ENCODE measurements around the gene NXT1. TPM values are rescaled to one million over a fixed set of nuclear protein-coding genes. Genes with fewer than 3 reads are reported as not detected.

Gene NXT1
- total and polyA plus RNA-seq, 2 experiments from 2014 or later = 30.2 to 34.4 TPM

- Histone ChIP-seq H3K27me3 (ENCODE audit: insufficient read depth) (no peaks in the 10 kb centered on the region), H2AFZ (no peak overlapping the region), H3F3A (replicated peaks; ENCODE audit: low read depth) (no peaks in the 10 kb centered on the region), H3K79me2 (replicated peaks; ENCODE audit: insufficient read depth) (no peaks in the 10 kb centered on the region), H4K20me1 (replicated peaks; ENCODE audit: insufficient read depth) (no peaks in the 10 kb centered on the region), H3K4me3 (no peak overlapping the region), H3K36me3 (ENCODE audit: insufficient read depth) (no peaks in the 10 kb centered on the region), H3K4me1 (ENCODE audit: insufficient read depth) (no peaks in the 10 kb centered on the region), H3K9me2 (ENCODE audit: insufficient read depth) (no peaks in the 10 kb centered on the region), H3K27ac (ENCODE audit: low read depth) (no peak overlapping the region), H3K4me2 (no peak overlapping the region)
- H3K27me3 Mint-ChIP-seq (ENCODE audit: insufficient read depth, low read depth, poor library complexity) = no peaks in the 10 kb centered on the region
- H3K27ac Mint-ChIP-seq = no peak overlapping the region
- H3K9me3 Mint-ChIP-seq = no peaks in the 10 kb centered on the region
- no peak for DNase-seq (ENCODE audit: low spot score)
- no peaks in the 10 kb centered on the region for H3K36me3 Mint-ChIP-seq (ENCODE audit: low read depth)
- no peak for TF ChIP-seq STAT1 (IDR thresholded peaks at IDR 0.05; ENCODE audit: unreplicated experiment)
- TF ChIP-seq ZNF331 (CRISPR knock-in tag; IDR thresholded peaks at IDR 0.05; ENCODE audit: low read depth) = no peak
- TF ChIP-seq NANOG (IDR thresholded peaks at IDR 0.05; ENCODE audit: borderline replicate concordance) = no peak
- H3K4me1 Mint-ChIP-seq = peaks cover 9% of the 10 kb centered on the region
- no peak for ATAC-seq
- H3K4me3 Mint-ChIP-seq = no peak overlapping the region
Observed at GRCh38 chr20:23337312-23337711, 13.3 kb upstream of the NXT1 start.

DNA sequence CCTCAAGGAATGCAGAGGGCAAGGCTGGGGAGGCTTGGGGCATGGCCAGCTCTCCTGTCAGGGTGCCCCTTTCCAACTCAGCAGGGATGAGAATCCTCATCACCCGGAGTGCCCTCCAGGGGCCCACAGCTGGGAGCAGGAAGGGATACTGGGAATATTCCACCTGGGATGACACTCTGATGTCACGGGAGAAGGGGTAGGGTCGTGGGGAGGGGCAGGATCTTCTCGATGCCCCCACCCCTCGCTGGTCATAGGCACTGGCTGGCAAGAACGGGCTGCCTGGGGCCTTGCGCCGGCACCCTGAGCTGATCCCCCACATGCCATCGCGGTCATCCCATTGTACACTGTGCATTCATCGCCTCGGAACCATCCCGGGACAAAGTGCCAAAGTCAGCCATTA, 10.6 kb upstream of the NXT1 start:
- H3K27me3 ChIP-seq (ENCODE audit: insufficient read depth) = no peaks in the 10 kb centered on the region
- DNase-seq (ENCODE audit: low spot score) (no peak), ATAC-seq (no peak)
- no peak overlapping the region for H3K27ac ChIP-seq (ENCODE audit: low read depth)
- no peaks in the 10 kb centered on the region for H3K36me3 ChIP-seq (ENCODE audit: insufficient read depth)
- H3K4me1 ChIP-seq (ENCODE audit: insufficient read depth) = no peaks in the 10 kb centered on the region
- H3K36me3 Mint-ChIP-seq (ENCODE audit: low read depth) = no peaks in the 10 kb centered on the region
- H3K79me2 ChIP-seq (replicated peaks; ENCODE audit: insufficient read depth) = no peaks in the 10 kb centered on the region
- H3K4me2 ChIP-seq = no peak overlapping the region
- H3K4me3 ChIP-seq = no peak overlapping the region
- H3K27me3 Mint-ChIP-seq (ENCODE audit: insufficient read depth, low read depth, poor library complexity) = no peaks in the 10 kb centered on the region
- H3K4me1 Mint-ChIP-seq = peaks cover 9% of the 10 kb centered on the region
- H3K27ac Mint-ChIP-seq = no peak overlapping the region
- no peak overlapping the region for H3K4me3 Mint-ChIP-seq
- no peaks in the 10 kb centered on the region for H3F3A ChIP-seq (replicated peaks; ENCODE audit: low read depth)
- no peaks in the 10 kb centered on the region for H3K9me2 ChIP-seq (ENCODE audit: insufficient read depth)
- peaks cover 7% of the 10 kb centered on the region; the same call in 1 of the 3 replicates for H3K9me3 Mint-ChIP-seq
- no peak for TF ChIP-seq EZH2 (IDR thresholded peaks at IDR 0.05; ENCODE audit: low read depth, unreplicated experiment)
- no peak for TF ChIP-seq EZH2phosphoT487 (IDR thresholded peaks at IDR 0.05; ENCODE audit: unreplicated experiment)
- TF ChIP-seq ZNF114 (CRISPR knock-in tag; IDR thresholded peaks at IDR 0.05) = no peak
- no peak for TF ChIP-seq POLR2AphosphoS5 (IDR thresholded peaks at IDR 0.05; ENCODE audit: low read depth)
- no peak for TF ChIP-seq STAT1 (IDR thresholded peaks at IDR 0.05; ENCODE audit: unreplicated experiment)
- TF ChIP-seq, protein P1, sequence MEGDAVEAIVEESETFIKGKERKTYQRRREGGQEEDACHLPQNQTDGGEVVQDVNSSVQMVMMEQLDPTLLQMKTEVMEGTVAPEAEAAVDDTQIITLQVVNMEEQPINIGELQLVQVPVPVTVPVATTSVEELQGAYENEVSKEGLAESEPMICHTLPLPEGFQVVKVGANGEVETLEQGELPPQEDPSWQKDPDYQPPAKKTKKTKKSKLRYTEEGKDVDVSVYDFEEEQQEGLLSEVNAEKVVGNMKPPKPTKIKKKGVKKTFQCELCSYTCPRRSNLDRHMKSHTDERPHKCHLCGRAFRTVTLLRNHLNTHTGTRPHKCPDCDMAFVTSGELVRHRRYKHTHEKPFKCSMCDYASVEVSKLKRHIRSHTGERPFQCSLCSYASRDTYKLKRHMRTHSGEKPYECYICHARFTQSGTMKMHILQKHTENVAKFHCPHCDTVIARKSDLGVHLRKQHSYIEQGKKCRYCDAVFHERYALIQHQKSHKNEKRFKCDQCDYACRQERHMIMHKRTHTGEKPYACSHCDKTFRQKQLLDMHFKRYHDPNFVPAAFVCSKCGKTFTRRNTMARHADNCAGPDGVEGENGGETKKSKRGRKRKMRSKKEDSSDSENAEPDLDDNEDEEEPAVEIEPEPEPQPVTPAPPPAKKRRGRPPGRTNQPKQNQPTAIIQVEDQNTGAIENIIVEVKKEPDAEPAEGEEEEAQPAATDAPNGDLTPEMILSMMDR (conservative IDR thresholded peaks at IDR 0.05; ENCODE audit: low read depth in 2 of 2) = no peak
- TF ChIP-seq ETS1 (IDR thresholded peaks at IDR 0.05) = no peak
- no peaks in the 10 kb centered on the region for H4K20me1 ChIP-seq (replicated peaks; ENCODE audit: insufficient read depth)
- no peak overlapping the region for H2AFZ ChIP-seq

Data from GM23338 (cell line).